ENCODE measurements around the gene CAPN13.

GRCh38 chr2:30769891-30770462 lies 37.3 kb downstream of the CAPN13 start:
- TF ChIP-seq CTCF (IDR thresholded peaks at IDR 0.05) (no peak), POLR2AphosphoS5 (IDR thresholded peaks at IDR 0.05) (no peak), EP300 (IDR thresholded peaks at IDR 0.05) (no peak), POLR2A (IDR thresholded peaks at IDR 0.05; ENCODE audit: low read depth) (no peak)

Data from esophagus muscularis mucosa (tissue), 4 donors.